ENCODE results near the gene PET100. TPM values are rescaled to one million over a fixed set of nuclear protein-coding genes. Genes with fewer than 3 reads are reported as not detected.

PET100 gene, protein sequence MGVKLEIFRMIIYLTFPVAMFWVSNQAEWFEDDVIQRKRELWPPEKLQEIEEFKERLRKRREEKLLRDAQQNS
- 5.6 and 19.8 TPM in 2 replicates for total RNA-seq

GRCh38 chr19:7629347-7630054, at the start of gene PET100, which contains the start of gene XAB2:
TSS of gene PET100 (plus strand) at chr19:7629793. CDS start at chr19:7629834, 41 bp downstream.
TSS of gene XAB2 (minus strand) at chr19:7629545. CDS start at chr19:7629527, 18 bp downstream.

DNA sequence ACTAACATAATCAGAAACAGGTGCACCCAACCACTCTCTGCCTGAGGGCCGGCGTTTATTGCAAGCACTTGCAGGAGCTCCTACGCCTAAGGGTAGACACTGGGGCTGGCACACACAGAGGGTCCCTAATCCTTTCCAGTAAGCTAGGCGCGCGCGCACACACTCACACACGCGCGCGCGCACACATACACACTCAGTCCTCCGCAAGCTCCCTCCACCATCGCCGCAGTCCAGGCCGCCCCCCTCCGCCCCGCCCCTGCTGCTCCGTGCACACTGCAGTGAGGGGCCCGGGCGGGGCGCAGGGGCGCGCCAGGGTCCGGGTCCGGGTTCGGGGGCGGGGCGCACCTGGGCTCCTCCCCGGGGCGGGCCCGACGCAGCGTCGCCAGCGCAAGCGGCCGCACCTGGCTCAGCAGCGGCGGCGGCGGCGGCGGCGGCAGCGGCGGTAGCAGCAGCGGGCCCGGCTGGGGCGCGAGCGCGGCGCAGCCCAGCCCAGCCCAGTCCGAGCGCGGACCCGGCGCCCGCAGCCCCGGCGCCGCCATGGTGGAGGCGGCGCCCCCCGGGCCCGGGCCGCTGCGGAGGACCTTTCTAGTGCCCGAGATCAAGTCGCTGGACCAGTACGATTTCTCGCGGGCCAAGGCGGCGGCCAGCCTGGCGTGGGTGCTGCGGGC, 34.0 kb upstream of the PET100 start, which contains the start of gene CAMSAP3:
Gene CAMSAP3 (plus strand): TSS at position 398 of the 668 bp plus-strand sequence. CDS start 140 bp downstream, at position 538.

DNA sequence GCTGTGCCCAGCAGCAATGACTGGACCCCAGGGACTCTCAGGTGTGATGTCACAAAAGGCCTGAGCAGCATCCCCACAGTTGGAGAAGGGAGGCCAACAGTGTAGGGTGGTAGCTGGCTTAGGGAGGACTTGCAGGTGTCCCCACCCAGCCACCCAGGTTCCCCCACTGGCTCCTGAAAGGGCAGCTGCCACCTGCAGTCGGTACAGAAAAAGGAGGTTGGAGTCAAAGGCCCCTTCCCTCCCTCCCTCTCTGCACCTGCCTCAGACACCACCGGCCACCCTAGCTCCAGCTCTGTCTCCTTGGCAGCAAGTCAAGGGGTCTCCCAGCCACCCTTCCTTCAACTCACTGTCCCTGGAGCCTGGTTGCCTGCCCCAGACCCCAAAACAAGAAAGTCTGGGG, 4.1 kb downstream of the PET100 start, which contains the start of gene PCP2:
Gene PCP2 (minus strand): TSS at position 22 of the 400 bp plus-strand sequence. CDS start 262 bp downstream, outside the sequence.

GRCh38 chr19:7636691-7637373, 7.2 kb downstream of the PET100 start, which contains the start of gene STXBP2:
TSS of gene STXBP2 (plus strand) at chr19:7637110. CDS start at chr19:7637150, 40 bp downstream.

GRCh38 chr19:7668842-7669241, 39.2 kb downstream of the PET100 start, which contains the start of gene RETN:
TSS of gene RETN (plus strand) at chr19:7669049. CDS start at chr19:7669327, 278 bp downstream.

GRCh38 chr19:7676854-7677253, 47.3 kb downstream of the PET100 start, which contains the start of gene MCEMP1:
TSS of gene MCEMP1 (plus strand) at chr19:7677090. CDS start at chr19:7677121, 31 bp downstream.

GRCh38 chr19:7680606-7681339, 51.2 kb downstream of the PET100 start, which contains the start of gene TRAPPC5:
TSS of gene TRAPPC5 (plus strand) at chr19:7680833. CDS start at chr19:7682254, 1,421 bp downstream.

Other genes starting within 250 kb of the PET100 start
- 3.7 and 5.8 TPM in 2 replicates for gene PEX11G, start 140.8 kb upstream of the PET100 start, total RNA-seq
- 43.9 and 50.9 TPM in 2 replicates for gene ZNF358, start 113.7 kb upstream of the PET100 start, total RNA-seq
- gene MCOLN1, start 107.2 kb upstream of the PET100 start, total RNA-seq: 8.3 and 14.9 TPM in 2 replicates
- 63.4 and 71.9 TPM in 2 replicates for gene PNPLA6, start 94.1 kb upstream of the PET100 start, total RNA-seq
- under 0.01 TPM in 1 of 2 replicates, not detected in the other for gene CAMSAP3, start 33.9 kb upstream of the PET100 start, total RNA-seq
- 24.3 and 33.9 TPM in 2 replicates for gene XAB2, start 248 bp upstream of the PET100 start, total RNA-seq
- not detected in 2 replicates for gene PCP2, start 3.9 kb downstream of the PET100 start, total RNA-seq
- 27.7 and 33.0 TPM in 2 replicates for gene STXBP2, start 7.3 kb downstream of the PET100 start, total RNA-seq
- gene RETN, start 39.3 kb downstream of the PET100 start, total RNA-seq: not detected in 2 replicates
- gene MCEMP1, start 47.3 kb downstream of the PET100 start, total RNA-seq: not detected in 2 replicates
- 68.4 and 130 TPM in 2 replicates for gene TRAPPC5, start 51.0 kb downstream of the PET100 start, total RNA-seq
- not detected in 2 replicates for gene FCER2, start 72.3 kb downstream of the PET100 start, total RNA-seq
- not detected in 2 replicates for gene CLEC4G, start 102.3 kb downstream of the PET100 start, total RNA-seq
- gene CD209, start 117.7 kb downstream of the PET100 start, total RNA-seq: not detected in 2 replicates
- gene CLEC4M, start 133.4 kb downstream of the PET100 start, total RNA-seq: not detected in 2 replicates
- 18.1 and 18.2 TPM in 2 replicates for gene EVI5L, start 200.4 kb downstream of the PET100 start, total RNA-seq
- gene PRR36, start 244.6 kb downstream of the PET100 start, total RNA-seq: not detected in 2 replicates